ENCODE data around the gene DPP4. TPM values are rescaled to one million over a fixed set of nuclear protein-coding genes. Genes with fewer than 3 reads are reported as not detected.

DPP4 gene
- total RNA-seq, 1 experiment from 2014 or later = 2.8 TPM

- Histone ChIP-seq H4K5ac (ENCODE audit: insufficient read length, low read depth, low read length) (no peak overlapping the region), H2BK20ac (ENCODE audit: low read depth, low read length, poor library complexity, severe bottlenecking) (no peak overlapping the region), H3K4ac (ENCODE audit: low read depth, low read length) (no peak overlapping the region), H3K56ac (ENCODE audit: insufficient read length, low read depth, low read length) (no peak overlapping the region), H2BK15ac (ENCODE audit: low read depth, low read length) (no peak overlapping the region), H3T11ph (ENCODE audit: low read length) (no peak overlapping the region), H4K91ac (ENCODE audit: insufficient read length, low read depth, low read length) (no peak overlapping the region), H3K23ac (ENCODE audit: insufficient read length, low read depth, low read length) (no peak overlapping the region), H3K23me2 (ENCODE audit: insufficient read length, low read depth, low read length, poor library complexity, severe bottlenecking) (no peaks in the 10 kb centered on the region), H3K9me3 (ENCODE audit: control insufficient read depth, low read depth, low read length) (no peaks in the 10 kb centered on the region), H3K79me1 (ENCODE audit: insufficient read depth, low read depth, low read length, poor library complexity, severe bottlenecking) (no peaks in the 10 kb centered on the region), H3K4me1 (ENCODE audit: insufficient read depth, low read length) (no peaks in the 10 kb centered on the region), H3K18ac (ENCODE audit: insufficient read length, low read depth, low read length) (no peak overlapping the region), H2AK5ac (ENCODE audit: insufficient read length, low read length) (no peak overlapping the region), H4K8ac (replicated peaks; ENCODE audit: insufficient read length, low read depth, low read length) (no peak overlapping the region), H2BK12ac (ENCODE audit: insufficient read length, low read depth, low read length) (no peak overlapping the region), H3K27ac (ENCODE audit: insufficient read length, low read depth, low read length) (no peak overlapping the region), H3K9ac (ENCODE audit: extremely low read depth, insufficient read length, low read length) (no peak overlapping the region), H3K14ac (ENCODE audit: insufficient read depth, low read length) (no peak overlapping the region), H3K27me3 (ENCODE audit: insufficient read depth, low read length) (no peaks in the 10 kb centered on the region), H3K4me2 (ENCODE audit: insufficient read depth, insufficient read length, low read length) (no peak overlapping the region), H2BK5ac (ENCODE audit: insufficient read length, low read length) (no peak overlapping the region), H2AFZ (ENCODE audit: low read length) (no peak overlapping the region), H3K79me2 (ENCODE audit: insufficient read depth, low read length) (no peaks in the 10 kb centered on the region), H4K20me1 (ENCODE audit: control insufficient read depth, insufficient read depth, insufficient read length) (no peaks in the 10 kb centered on the region), H2BK120ac (ENCODE audit: low read depth, low read length, poor library complexity, severe bottlenecking) (no peak overlapping the region)
- Mint-ChIP-seq H3K27me3 (ENCODE audit: low read depth) (no peaks in the 10 kb centered on the region), H3K4me3 (no peak overlapping the region), H3K36me3 (ENCODE audit: insufficient read depth in 1 of 3, low read depth in 3 of 3) (no peaks in the 10 kb centered on the region), H3K27ac (peak overlapping the region in 1 of 3 experiments; percentile 33; a peak in 2 of 7 replicates), H3K4me1 (peaks cover 7 to 8% of the 10 kb centered on the region in 2 experiments; a peak in 3 of 4 replicates), H3K9me3 (no peaks in the 10 kb centered on the region)
- WGBS (ENCODE audit: extremely low coverage, insufficient read length, low lambda C conversion rate) = no CpG with 5 or more reads among the region's 3 CpGs
- no peak for DNase-seq
- no peak for TF ChIP-seq CTCF (conservative IDR thresholded peaks at IDR 0.05)
Observed at GRCh38 chr2:161947406-161947805, 126.6 kb downstream of the DPP4 start.

Data from H9 (cell line).